GM19239 (cell line): Measurements from ENCODE around the gene LGMN.
A peak's percentile ranks its signal among the peaks of the same experiment; 100 is the strongest.

Experiments used
- DNase-seq: peaks from one replicate; pipeline ENCODE4 v3.0.0; 2011; ENCODE audit warnings: low spot score; ENCODE audit not compliant: insufficient read length
- FAIRE-seq: peaks from 2 replicates; lab custom pipeline; 2011; peaks lifted over from hg19 to GRCh38; lab: Jason Lieb, UNC

Gene LGMN

DNA sequence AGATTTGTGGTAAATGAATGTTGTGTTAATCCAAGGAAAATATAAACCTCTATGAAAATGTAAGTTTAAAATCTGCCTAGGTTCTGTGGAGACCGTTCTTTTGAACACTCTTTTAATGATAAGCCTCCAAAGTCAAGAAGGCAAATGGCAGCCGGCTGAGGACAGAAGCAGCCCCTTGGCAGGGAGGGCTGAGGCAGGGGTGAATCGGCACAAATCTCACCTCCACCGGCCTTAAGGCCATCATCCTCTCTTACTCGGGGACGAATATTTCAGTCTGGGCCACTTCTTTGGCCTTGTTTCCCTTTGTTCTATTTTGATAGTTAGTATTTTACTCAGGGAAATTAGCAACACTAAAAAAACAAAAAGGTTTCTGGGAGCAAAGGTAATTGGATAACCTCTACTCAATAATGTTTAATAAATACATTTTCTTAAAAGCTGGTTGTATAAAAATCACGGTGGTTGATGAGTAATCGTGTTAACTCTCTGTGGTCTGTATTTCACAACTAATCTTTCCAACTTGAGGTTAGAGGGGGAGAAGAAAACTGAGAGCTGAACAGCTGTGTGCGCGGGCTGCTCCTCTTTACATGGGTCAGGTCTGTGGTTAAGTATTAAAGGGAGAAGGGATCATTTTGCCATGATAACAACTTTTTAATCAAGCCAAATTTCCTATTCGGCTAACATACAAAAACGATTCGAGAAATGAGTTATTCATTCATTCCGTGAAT, 18.6 kb downstream of the LGMN start:
- peak; percentile 95 for FAIRE-seq
- no peak for DNase-seq

DNA sequence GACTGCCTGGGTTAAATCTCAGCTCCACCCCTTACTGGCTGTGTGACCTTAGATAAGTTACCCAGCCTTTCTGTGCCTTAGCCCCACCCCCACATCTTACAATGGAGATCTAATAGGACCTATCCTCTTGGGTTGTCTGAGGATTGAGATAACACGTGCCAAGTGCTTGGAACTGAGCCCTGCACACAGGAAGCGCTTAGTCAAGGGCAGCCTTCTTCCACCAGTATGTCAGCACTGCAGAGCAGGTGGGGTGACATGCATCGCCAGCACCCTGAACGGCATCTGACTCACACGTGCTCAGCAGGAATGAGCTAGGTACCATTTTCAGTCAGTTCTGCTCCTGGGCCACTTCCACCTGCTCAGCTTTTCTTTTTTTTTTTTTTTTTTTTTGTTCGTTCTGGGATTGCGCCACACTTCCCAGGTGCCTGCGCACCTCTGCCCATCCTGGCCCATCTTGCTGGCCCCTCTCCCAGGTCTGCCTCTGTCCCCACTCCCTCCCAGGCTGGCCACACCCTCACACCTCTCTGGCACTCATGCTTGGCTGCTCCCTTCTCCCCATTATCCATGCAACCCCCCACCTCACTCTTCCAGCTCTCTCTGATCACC, 19.6 kb downstream of the LGMN start:
- peak; percentile 80 for FAIRE-seq
- no peak for DNase-seq

DNA sequence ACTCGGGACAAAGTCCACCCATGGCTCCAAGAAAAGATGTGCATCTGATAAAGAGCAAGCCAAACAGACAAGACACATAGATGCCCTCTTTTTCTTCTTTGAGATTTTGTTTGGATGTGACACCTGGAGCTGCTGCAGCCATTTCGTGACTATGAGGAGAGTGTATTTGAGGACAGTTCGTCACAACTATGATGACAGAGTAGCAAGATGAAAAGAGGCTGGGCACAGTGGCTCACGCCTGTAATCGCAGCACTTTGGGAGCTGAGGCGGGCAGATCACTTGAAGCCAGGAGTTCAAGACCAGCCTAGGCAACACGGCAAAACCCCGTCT, 21.5 kb downstream of the LGMN start:
- FAIRE-seq (no peak), DNase-seq (no peak)

DNA sequence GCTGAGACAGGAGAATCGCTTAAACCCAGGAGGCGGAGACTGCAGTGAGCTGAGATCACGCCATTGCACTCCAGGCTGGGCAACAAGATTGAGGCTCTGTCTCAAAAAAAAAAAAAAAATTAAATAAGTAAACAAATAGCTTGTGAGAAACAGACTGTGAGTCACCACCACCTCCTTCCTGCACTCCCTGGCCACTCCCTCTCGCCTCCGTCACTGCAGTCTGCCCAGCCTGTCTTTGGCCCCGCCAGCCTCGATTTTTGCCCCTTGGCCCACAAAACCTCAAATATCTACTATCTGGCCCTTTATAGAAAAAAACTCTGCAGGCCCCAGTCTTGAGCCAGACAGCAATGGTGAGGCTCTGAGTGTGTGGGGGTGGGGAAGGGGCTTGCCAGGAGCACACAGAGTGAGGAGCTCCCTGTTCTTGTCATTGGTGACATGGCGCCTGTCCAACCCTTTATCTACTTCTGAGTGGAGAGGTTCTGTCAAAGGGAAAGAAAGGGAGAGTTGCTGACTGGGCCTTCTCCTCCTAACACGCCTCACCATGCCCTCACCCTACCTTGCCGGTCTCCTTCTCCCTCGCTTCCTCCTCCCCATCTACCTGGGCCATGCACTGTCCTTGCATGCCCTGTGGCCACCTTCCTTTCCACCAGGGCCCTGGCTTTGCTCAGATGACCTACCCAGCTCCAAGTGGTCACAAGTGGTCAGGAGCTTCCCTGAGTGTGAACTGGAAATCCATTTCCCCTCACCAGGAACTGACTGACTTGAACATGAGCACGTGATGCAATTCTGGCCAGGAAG, 22.1 kb downstream of the LGMN start:
- FAIRE-seq (no peak), DNase-seq (no peak)

DNA sequence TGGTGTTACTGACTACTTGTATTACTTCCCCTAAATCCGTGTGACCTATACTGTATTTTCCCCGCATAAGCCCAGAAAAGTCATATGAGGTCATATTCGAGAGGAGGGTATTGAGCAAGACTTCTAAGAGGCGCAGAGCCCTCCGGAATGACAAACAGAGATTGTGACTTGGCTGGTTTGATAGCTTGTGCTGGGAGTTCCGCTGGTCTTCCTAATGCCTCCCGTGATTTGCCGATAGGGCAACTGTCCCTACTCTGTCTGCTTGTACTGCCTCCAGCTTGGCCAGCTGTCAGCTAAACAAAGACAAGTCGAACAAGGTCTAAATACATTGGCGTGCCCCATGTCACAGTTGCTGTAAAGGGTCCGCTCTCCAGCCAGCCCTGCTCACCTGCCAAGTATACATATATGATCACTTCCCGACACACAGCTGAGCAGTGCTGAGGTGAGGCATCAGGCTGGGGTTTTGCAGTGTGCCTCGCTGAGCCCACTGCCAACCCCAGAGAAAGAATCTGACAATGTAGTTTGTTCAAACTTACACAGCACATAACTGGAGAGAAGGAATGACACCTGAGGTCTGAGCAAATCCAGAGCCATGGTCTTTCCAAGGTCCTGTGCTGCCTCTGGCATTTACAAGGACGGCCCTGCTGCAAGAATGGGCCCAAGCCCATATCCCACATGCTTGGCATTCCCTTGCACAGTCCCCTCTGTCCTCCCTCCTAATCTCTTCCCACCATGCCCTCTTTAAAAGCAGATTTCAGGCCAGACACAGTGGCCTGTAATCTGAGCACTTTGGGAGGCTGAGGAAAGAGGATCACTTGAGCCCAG, 23.7 kb downstream of the LGMN start:
- DNase-seq, result no peak
- no peak for FAIRE-seq

DNA sequence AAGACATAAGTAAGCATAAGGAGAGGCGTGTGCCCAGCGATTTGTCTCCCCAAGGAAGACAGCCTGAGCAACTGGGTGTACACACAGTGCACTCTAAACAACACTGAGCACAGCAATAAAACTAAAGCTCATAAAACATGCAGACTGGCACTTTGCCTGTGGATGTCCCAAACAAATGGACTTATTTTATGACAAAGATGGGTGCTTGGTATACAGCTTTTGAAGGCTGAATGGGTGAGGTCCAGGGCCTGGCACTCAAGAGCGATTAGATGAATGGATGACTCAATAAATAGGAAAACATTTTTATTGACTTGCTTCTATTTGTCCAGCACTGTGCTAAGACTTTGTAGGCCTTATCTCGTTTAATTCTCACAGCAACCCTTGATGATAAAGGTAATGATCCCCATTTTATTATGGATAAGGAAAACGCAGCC, 28.5 kb downstream of the LGMN start:
- DNase-seq, result no peak
- FAIRE-seq, result no peak

DNA sequence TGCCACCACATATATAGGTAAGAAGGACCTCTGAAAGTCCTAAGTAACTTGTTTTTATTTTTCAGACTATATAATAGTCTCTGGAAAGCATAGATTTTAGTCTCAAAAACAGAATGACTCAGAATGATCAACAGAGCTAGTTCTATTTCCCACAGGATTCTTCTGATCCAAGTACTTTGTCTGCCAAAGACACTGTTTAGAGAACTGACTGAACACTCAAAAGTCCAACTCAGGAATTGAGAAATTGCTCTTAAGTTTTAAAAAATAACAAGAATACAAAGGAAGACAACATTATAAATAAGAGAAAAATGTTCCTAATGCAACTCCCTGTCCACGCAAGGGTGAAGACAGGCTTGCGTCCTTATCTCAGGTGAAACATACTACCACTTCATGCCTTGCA, 29.0 kb downstream of the LGMN start:
- FAIRE-seq (no peak), DNase-seq (no peak)

DNA sequence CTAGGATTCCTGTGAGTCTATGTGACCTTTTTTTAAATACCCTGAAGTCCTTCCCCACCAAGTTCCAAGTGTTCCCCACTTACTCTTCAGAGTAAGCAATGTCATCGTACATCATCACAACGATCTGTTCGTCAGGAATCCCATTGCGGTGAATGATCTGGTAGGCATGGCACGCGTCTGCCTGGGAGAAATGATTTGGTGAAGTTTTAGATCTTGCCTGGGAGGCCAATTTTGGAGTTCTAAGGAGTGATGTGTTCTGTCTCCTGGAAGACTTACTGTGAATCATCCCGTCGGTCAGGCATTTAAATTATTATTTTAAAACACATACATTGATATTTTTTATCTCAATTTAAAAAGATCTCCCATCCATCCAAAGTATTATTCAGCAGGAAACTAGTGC, 29.8 kb downstream of the LGMN start:
- FAIRE-seq, result no peak
- no peak for DNase-seq

DNA sequence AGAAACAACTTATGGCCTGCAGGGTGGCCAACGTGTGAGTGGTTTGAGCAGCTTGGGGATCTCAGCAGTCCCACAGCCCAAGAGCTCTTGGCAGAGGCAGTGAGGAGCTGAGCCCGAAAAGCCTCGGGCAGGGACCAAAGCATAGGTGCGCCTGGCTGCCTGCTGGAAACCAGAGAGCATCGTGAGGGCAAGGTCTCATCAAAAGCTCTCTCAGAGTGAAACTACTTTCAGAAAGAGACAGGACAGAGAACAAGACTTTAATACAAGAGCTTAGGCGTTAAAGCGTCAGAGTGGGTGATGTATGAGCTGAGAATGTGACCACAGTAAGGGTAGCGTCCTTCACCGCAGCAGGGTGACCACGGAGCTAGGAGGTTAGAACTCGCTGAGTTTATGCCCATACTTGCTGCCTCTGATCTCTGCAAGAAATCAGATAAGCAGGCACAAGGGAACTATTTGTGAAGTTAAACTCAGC, 30.8 kb downstream of the LGMN start:
- DNase-seq, result no peak

DNA sequence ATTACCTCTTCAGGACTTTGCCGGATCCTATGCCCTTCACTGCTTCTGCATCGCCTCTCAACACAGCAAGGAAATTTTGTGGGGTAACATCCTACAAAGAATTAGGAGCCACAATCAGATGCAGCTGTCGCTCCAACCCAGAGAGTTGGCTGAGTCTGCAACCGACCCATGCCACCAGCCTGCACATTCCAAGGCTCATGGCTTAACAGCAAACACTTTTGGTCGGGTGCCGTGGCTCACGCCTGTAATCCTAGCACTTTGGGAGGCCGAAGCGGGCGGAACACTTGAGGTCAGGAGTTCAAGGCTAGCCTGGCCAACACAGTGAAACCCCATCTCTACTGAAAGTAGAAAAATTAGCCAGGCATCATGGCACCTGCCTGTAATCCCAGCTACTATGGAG, 32.3 kb downstream of the LGMN start:
- FAIRE-seq (no peak), DNase-seq (no peak)

More for the DNA sequence above, 30.8 kb downstream of the LGMN start:
- FAIRE-seq, result peak; percentile 4

DNA sequence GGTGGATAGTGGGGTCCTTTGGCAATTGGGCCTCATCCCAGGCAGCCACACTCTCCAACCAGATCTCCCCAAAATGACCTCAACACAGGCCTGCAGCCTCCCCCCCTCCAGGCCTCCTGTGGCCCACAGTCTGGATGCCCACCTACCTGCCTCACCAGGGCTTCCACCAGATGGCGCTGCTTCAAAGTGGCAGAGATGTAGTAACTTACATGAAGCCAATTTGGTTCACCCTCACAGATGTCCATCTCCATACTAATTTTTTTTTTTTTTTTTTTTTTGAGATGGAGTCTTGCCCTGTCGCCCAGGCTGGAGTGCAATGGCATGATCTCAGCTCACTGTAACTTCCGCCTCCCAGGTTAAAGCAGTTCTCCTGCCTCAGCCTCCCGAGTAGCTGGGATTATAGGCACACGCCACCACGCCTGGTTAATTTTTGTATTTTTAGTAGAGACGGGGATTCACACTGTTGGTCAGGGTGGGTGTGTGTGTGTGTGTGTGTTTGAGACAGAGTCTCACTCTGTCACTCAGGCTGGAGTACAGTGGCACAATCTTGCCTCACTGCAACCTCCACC, 33.6 kb downstream of the LGMN start:
- peak; percentile 80 for DNase-seq
- peak; percentile 87 for FAIRE-seq

DNA sequence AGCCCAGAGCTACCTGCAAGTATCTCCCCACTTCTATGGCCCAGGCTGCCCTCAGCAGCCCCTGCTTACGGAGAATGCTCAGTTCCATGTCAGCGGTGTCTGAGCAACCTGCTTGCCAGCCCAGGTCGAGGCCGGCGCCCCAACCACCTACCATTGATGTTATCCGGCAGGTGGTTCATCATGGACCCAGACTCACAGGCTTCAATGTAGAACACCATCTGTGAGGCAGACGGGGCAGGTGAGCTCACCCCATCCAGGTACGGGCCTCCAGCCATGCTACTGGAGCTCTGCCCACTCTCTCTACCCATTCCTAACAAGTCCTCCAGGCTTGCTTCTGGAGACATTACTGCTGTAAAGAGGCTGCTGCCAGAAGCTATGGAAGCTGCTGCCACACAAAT, 35.8 kb downstream of the LGMN start:
- no peak for FAIRE-seq
- no peak for DNase-seq

DNA sequence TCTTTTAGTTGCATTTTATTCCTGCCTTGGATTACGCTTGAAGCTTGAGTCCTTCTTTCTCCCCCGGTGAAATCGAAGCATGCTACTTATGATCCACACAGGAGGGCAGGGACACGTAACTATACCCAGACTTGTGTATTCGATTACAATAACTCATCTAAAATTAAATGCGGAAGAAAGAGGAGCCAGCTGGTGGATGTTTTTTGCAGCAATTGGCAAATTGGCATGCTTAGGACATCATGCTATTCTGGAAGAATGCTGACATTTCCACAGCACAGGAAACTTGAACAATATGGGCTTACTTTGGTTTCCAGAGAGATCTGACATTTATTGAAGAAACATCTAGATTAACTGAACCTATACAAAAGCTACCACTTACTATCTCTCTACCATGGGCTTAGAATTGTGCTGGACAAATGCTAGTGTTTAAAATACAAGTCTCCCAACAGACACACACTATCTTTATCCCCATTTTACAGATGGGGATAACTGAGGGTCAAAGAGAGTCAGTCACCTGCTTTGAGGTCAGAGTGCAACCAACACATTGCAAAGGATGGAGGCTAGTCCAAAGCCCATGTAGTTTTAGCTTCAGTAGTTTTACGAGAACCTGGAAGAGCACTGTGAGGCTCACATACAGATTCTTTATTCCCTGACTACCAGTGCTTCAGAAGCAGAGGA, 36.3 kb downstream of the LGMN start:
- DNase-seq, result no peak
- FAIRE-seq, result no peak

DNA sequence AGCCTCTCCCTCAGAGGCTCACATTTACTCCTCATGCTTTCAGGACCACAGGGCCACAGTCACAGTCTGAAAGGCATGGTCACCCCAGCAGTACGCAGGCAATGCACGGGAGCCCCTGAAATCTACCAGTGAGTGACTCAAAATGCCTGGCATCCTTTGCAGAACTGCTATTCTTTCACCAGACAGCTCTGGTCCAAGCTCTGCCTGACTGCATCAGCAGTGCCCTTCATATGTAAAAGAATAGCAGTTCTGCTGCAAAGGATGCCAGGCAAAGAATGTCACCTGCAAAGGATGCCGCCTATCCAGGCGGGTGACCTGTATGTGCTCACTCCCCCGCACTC, 38.5 kb downstream of the LGMN start:
- FAIRE-seq (no peak), DNase-seq (no peak)

DNA sequence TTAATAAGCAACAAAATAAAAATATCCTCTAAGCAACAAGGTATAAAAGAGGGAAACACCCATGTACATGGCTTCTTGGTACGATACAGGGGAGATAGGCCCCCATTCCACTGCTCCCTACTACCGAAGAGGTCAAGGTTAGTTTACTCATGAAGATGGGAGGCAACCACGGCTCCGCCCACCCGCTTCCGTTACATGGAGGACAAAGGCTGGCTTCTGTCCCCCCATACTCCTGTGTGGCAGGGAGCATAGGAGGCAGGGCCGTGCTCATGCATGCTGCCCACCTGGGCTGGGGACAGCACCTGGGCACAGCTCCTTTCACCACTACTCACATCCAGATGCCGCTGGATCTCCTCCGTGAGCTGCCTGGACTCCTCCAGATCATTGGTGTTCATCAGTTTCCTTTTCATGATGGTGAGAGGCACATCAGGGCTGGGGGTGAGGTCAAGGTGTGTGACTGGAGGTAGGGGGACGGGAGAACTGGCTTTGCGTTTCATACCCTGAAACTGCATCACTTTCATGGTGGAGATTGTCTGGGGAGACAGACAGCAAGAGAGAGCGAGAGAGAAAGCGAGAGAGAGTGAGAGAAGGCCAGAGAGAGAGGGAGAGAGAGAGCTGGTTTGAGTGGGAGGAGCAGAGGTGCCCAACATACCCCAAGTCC, 39.0 kb downstream of the LGMN start:
- FAIRE-seq, result no peak
- no peak for DNase-seq

DNA sequence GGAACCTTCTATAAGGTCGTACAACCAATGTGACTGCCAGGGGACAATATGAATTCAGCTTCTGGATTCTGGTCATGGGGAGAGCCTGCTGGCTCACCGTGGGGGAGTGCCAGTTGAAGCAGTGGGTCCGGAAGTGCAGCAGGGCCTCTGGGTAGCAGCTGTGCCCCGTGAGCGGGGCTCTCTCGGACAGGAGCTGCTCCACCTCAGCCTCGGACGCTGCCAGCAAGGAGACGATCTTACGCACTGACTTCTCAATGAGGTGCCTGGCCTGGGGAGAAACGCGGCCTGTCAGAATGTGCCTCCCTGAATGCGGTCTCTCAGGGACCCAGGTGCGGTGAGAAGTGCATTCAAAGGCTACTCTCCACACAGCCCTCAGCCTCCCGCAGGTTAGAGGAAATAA, 42.0 kb downstream of the LGMN start:
- no peak for FAIRE-seq
- DNase-seq, result no peak

DNA sequence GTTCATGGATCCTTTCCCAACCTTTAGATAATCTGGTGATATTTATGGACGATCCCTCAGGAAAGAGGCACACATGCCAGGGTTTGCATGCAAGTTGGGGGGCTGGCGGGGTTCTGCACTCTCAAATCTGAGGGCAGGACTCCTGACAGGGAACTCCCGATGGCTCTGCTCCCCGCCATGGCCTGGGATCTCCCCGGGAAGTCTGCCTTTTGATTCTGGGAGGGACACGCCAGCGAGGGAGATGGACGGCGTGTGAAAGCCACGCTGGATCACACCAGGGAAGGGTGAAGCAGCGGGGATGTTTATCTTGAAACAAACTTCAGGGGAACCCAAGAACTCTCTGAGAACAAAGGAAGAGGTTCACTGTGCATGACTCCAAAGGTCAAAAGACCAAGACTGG, 43.6 kb downstream of the LGMN start:
- FAIRE-seq (no peak), DNase-seq (no peak)

DNA sequence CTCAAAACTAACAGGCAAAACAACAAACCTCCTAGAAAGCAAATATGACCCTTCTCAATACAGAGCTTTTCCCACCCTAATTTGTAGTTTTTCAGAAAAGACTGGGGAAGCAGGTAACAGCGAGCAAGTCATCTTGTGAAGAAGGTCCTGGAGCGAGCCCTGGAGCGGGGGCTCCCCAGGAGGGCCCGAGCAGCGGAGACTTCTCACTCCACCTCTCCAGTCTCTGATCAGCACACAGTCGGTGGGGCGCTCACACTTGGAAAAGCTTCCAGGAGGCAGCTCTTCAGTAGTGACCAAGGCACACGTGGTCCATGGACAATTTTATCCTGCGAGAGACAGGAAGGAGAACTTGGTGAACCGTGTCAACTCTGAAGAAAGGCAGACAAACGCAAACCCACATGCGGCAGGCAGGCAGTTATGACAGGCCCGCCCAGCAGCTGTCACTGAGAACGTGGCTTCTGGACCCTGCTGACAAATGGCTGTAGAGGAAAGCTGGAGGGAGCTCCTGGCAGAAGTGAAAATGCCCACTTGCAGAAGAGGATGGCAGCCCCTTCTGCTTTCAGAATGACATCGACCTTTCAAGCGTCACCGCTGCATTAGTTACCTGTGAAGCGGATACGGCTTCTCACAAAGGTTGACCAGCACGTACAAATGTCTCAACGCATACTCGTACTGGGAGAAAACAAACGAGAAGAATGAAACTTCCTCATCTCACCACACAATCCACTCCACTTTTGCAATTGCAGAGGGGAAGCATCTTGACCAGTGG, 44.2 kb downstream of the LGMN start:
- peak; percentile 100 for FAIRE-seq
- DNase-seq, result no peak

DNA sequence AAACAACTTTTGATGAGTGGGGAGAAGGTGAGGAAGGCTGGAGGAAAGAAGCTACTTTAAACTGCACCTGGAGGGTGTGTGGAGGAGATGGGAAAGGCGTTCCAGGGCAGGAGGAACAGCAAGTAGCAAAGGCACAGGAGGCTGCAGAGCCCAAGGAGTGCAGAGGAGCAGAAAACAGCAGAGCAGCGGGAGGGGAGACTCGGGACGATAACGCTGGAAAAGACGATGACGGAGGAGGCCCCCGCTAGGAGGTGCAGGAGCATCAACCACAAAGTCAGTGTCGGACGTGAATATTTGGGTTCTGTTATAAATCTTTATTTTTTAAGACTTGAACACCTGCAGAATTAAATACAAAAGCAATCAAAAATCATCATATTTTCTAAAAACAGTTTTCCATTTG, 44.9 kb downstream of the LGMN start:
- FAIRE-seq (no peak), DNase-seq (no peak)
